ENCODE results near the gene WDR93.

WDR93 gene

GRCh38 chr15:89648106-89649012 is 42.3 kb upstream of the WDR93 start:
- no peak for DNase-seq (ENCODE audit: low read depth)
- TF ChIP-seq CTCF (conservative IDR thresholded peaks at IDR 0.05; ENCODE audit: control insufficient read depth, insufficient read depth, low read depth, low read length) = no peak
- no peak overlapping the region for H3K4me3 ChIP-seq (ENCODE audit: control insufficient read depth, low read depth, low read length)

- no peak for TF ChIP-seq CTCF (conservative IDR thresholded peaks at IDR 0.05; ENCODE audit: control insufficient read depth, insufficient read depth, low read depth, low read length)
- H3K4me3 ChIP-seq (ENCODE audit: control insufficient read depth, low read depth, low read length) = no peak overlapping the region
- no peak for DNase-seq (ENCODE audit: low read depth)
Observed at GRCh38 chr15:89649013-89649625, 41.5 kb upstream of the WDR93 start.

GRCh38 chr15:89649716-89650115 is 40.9 kb upstream of the WDR93 start:
- TF ChIP-seq CTCF (conservative IDR thresholded peaks at IDR 0.05; ENCODE audit: control insufficient read depth, insufficient read depth, low read depth, low read length) = no peak
- no peak overlapping the region for H3K4me3 ChIP-seq (ENCODE audit: control insufficient read depth, low read depth, low read length)
- DNase-seq (ENCODE audit: low read depth) = no peak

- no peak overlapping the region for H3K4me3 ChIP-seq (ENCODE audit: control insufficient read depth, low read depth, low read length)
- no peak for DNase-seq (ENCODE audit: low read depth)
- TF ChIP-seq CTCF (conservative IDR thresholded peaks at IDR 0.05; ENCODE audit: control insufficient read depth, insufficient read depth, low read depth, low read length) = no peak
Observed at GRCh38 chr15:89652131-89652530, 38.5 kb upstream of the WDR93 start.

- no peak for DNase-seq (ENCODE audit: low read depth)
- H3K4me3 ChIP-seq (ENCODE audit: control insufficient read depth, low read depth, low read length) = no peak overlapping the region
Observed at GRCh38 chr15:89652666-89653065, 37.9 kb upstream of the WDR93 start.

GRCh38 chr15:89653578-89653977 is 37.0 kb upstream of the WDR93 start:
- no peak for TF ChIP-seq CTCF (conservative IDR thresholded peaks at IDR 0.05; ENCODE audit: control insufficient read depth, insufficient read depth, low read depth, low read length)
- no peak overlapping the region for H3K4me3 ChIP-seq (ENCODE audit: control insufficient read depth, low read depth, low read length)
- DNase-seq (ENCODE audit: low read depth) = no peak

More at GRCh38 chr15:89652666-89653065, 37.9 kb upstream of the WDR93 start:
- no peak for TF ChIP-seq CTCF (conservative IDR thresholded peaks at IDR 0.05; ENCODE audit: control insufficient read depth, insufficient read depth, low read depth, low read length)
